PC-3 (cell line): ENCODE data around the gene PPFIBP2. TPM values are rescaled to one million over a fixed set of nuclear protein-coding genes. Genes with fewer than 3 reads are reported as not detected.

Experiments
- ATAC-seq: fragments of 200-7000 bp; cut with Tn5 transposase; 2 replicates; pipeline ENCODE4 v1.9.1; 2020; ENCODE audit warnings: mild to moderate bottlenecking, moderate library complexity
- BruUV-seq: library from RNA; stranded (reverse); fragments of 400-500 nt; replicated peaks from 2 replicates; lab custom pipeline; 2021; lab: Mats Ljungman, UMichigan
- CTCF ChIA-PET: fragments of 300-600 bp; sonication (Branson Sonifier 250); formaldehyde crosslinking; loops from one replicate; lab custom pipeline; 2022; ENCODE audit warnings: antibody characterized with exemption; lab: Charles Lee
- POLR2A ChIA-PET: fragments of 300-600 bp; sonication (Branson Sonifier 250); formaldehyde crosslinking; loops from one replicate; lab custom pipeline; 2022; ENCODE audit warnings: antibody characterized with exemption; ENCODE audit not compliant: unreplicated experiment; lab: Charles Lee
- DNase-seq: peaks from one replicate; pipeline ENCODE4 v3.0.0-alpha.2; 2015
- H2AFZ ChIP-seq: fragments of 300-600 bp; sonication (generic); 2 replicates; pipeline ENCODE4 v1.6.0; 2016; ENCODE audit warnings: antibody characterized with exemption, low read length
- H3F3A ChIP-seq: fragments of 300-600 bp; sonication (generic); one replicate; pipeline ENCODE4 v1.6.0; 2017; ENCODE audit warnings: antibody characterized with exemption, low read length, control low read depth, mild to moderate bottlenecking; ENCODE audit not compliant: unreplicated experiment
- H3K27ac ChIP-seq: fragments of 300-600 bp; sonication (generic); 2 replicates; pipeline ENCODE4 v1.5.1; 2016; ENCODE audit warnings: mild to moderate bottlenecking, low read length
- H3K27me3 ChIP-seq: fragments of 300-600 bp; sonication (generic); 2 replicates; pipeline ENCODE4 v1.6.1; 2016; ENCODE audit warnings: low read length, mixed read lengths
- H3K36me3 ChIP-seq: fragments of 300-600 bp; sonication (generic); 2 replicates; pipeline ENCODE4 v1.6.1; 2016; ENCODE audit warnings: low read depth, mixed run types, low read length, mixed read lengths
- H3K4me1 ChIP-seq: fragments of 300-600 bp; sonication (generic); 2 replicates; pipeline ENCODE4 v1.5.1; 2016; ENCODE audit warnings: low read length; ENCODE audit not compliant: insufficient read depth
- H3K4me2 ChIP-seq: fragments of 300-600 bp; sonication (generic); 2 replicates; pipeline ENCODE4 v1.6.0; 2016; ENCODE audit warnings: low read length
- H3K4me3 ChIP-seq: fragments of 300-600 bp; sonication (generic); 2 replicates; pipeline ENCODE4 v1.5.1; 2016; ENCODE audit warnings: mild to moderate bottlenecking, low read length, mixed read lengths
- H3K79me2 ChIP-seq: fragments of 300-600 bp; sonication (generic); 2 replicates; pipeline ENCODE4 v1.6.1; 2017; ENCODE audit warnings: low read length, mixed read lengths
- H3K9ac ChIP-seq: fragments of 300-600 bp; sonication (generic); 2 replicates; pipeline ENCODE4 v1.6.0; 2016; ENCODE audit warnings: mild to moderate bottlenecking, low read length
- H3K9me2 ChIP-seq: fragments of 300-600 bp; sonication (generic); replicated peaks from 2 replicates; pipeline ENCODE4 v1.6.1; 2016; ENCODE audit warnings: mixed run types, low read length, mixed read lengths
- H3K9me3 ChIP-seq: fragments of 300-600 bp; sonication (generic); 2 replicates; pipeline ENCODE4 v1.6.1; 2016; ENCODE audit warnings: low read length, mixed read lengths
- H4K20me1 ChIP-seq: fragments of 300-600 bp; sonication (generic); 2 replicates; pipeline ENCODE4 v1.6.1; 2016; ENCODE audit warnings: low read length, mixed read lengths
- CTCF ChIP-seq: fragments of 300-600 bp; sonication (generic); conservative IDR thresholded peaks from 2 replicates; pipeline ENCODE4 v1.5.1; 2017; ENCODE audit warnings: antibody characterized with exemption, low read depth, mild to moderate bottlenecking, low read length
- EZH2 ChIP-seq: fragments of 300-600 bp; sonication (generic); IDR thresholded peaks from one replicate; pipeline ENCODE4 v1.6.1; 2017; ENCODE audit warnings: antibody characterized with exemption, mild to moderate bottlenecking, low read length; ENCODE audit not compliant: unreplicated experiment
- EZH2phosphoT487 ChIP-seq: fragments of 300-600 bp; sonication (generic); IDR thresholded peaks from 2 replicates; pipeline ENCODE4 v1.6.1; 2018; ENCODE audit warnings: mild to moderate bottlenecking, antibody characterized with exemption, low read length, borderline replicate concordance
- intact Hi-C: fragments of 100-400 bp; cut with micrococcal nuclease; formaldehyde crosslinking; loops from 2 replicates; pipeline ENCODE4 v1.9.0; 2023
- total RNA-seq: library from RNA; depleted of rRNA; stranded (reverse); fragments of >200 nt; gene quantifications from 2 replicates; pipeline ENCODE4 v1.2.3, GENCODE V29; 2014

The PPFIBP2 gene
- total RNA-seq, 1 experiment from 2014 or later = 3.2 TPM

- ATAC-seq (no peak), DNase-seq (no peak)
- H3K79me2 ChIP-seq = no peaks in the 10 kb centered on the region
- intact Hi-C loops = no loop called here
- peaks cover 30% of the 10 kb centered on the region for H3K4me1 ChIP-seq
- H3K9ac ChIP-seq = no peak overlapping the region
- no peaks in the 10 kb centered on the region for H3K27me3 ChIP-seq
- TF ChIP-seq EZH2 (no peak), CTCF (no peak), EZH2phosphoT487 (no peak)
- ChIA-PET CTCF (no interaction called here), POLR2A (no interaction called here)
- no peaks in the 10 kb centered on the region for H3F3A ChIP-seq
- H2AFZ ChIP-seq = no peak overlapping the region
- no peaks in the 10 kb centered on the region for H3K9me3 ChIP-seq
- no peaks in the 10 kb centered on the region for H3K36me3 ChIP-seq
- H4K20me1 ChIP-seq = no peaks in the 10 kb centered on the region
- no peak overlapping the region for H3K27ac ChIP-seq
- H3K9me2 ChIP-seq = no peaks in the 10 kb centered on the region
- H3K4me2 ChIP-seq = no peak overlapping the region
- BruUV-seq = no TSS peak
- no peak overlapping the region for H3K4me3 ChIP-seq
These were observed 95.2 kb downstream of the PPFIBP2 start for GRCh38 chr11:7609015-7609414.

GRCh38 chr11:7609521-7609920 lies 95.7 kb downstream of the PPFIBP2 start:
- H3K4me3 ChIP-seq = no peak overlapping the region
- H3K36me3 ChIP-seq = no peaks in the 10 kb centered on the region
- ChIA-PET POLR2A (no interaction called here), CTCF (no interaction called here)
- no peak overlapping the region for H3K4me2 ChIP-seq
- H3K27ac ChIP-seq = no peak overlapping the region
- H3K9ac ChIP-seq = no peak overlapping the region
- H2AFZ ChIP-seq = no peak overlapping the region
- no peaks in the 10 kb centered on the region for H3K9me2 ChIP-seq
- no TSS peak for BruUV-seq
- no peaks in the 10 kb centered on the region for H3K79me2 ChIP-seq
- no peaks in the 10 kb centered on the region for H4K20me1 ChIP-seq
- H3K27me3 ChIP-seq = no peaks in the 10 kb centered on the region
- no peak for DNase-seq
- intact Hi-C loops = no loop called here
- no peak for ATAC-seq
- peaks cover 30% of the 10 kb centered on the region for H3K4me1 ChIP-seq
- TF ChIP-seq CTCF = no peak
- no peak for TF ChIP-seq EZH2phosphoT487
- no peak for TF ChIP-seq EZH2
- H3K9me3 ChIP-seq = no peaks in the 10 kb centered on the region
- H3F3A ChIP-seq = no peaks in the 10 kb centered on the region

GRCh38 chr11:7610393-7610792 lies 96.6 kb downstream of the PPFIBP2 start:
- Histone ChIP-seq H3K4me3 (no peak overlapping the region), H2AFZ (no peak overlapping the region), H3K27ac (no peak overlapping the region), H3F3A (no peaks in the 10 kb centered on the region), H3K9me3 (no peaks in the 10 kb centered on the region), H3K4me1 (peaks cover 28% of the 10 kb centered on the region), H3K36me3 (no peaks in the 10 kb centered on the region), H4K20me1 (no peaks in the 10 kb centered on the region), H3K27me3 (no peaks in the 10 kb centered on the region), H3K79me2 (no peaks in the 10 kb centered on the region), H3K9me2 (no peaks in the 10 kb centered on the region), H3K4me2 (no peak overlapping the region), H3K9ac (no peak overlapping the region)
- no TSS peak for BruUV-seq
- ATAC-seq (no peak), DNase-seq (no peak)
- POLR2A ChIA-PET = no interaction called here
- CTCF ChIA-PET = no interaction called here
- TF ChIP-seq EZH2 (no peak), EZH2phosphoT487 (no peak), CTCF (no peak)
- intact Hi-C loops = no loop called here
